Esophagus (tissue), 2 donors: ENCODE results near the gene TENM4. TPM values are rescaled to one million over a fixed set of nuclear protein-coding genes. Genes with fewer than 3 reads are reported as not detected.

Experiments used
- H3K27ac ChIP-seq, 2 donors: one replicate each; pipeline ENCODE4 v1.5.1; 2013; ENCODE audit warnings: low read depth in 2 of 2, mild to moderate bottlenecking in 2 of 2, inconsistent platforms in 1 of 2, low read length in 1 of 2, moderate library complexity in 1 of 2
- H3K27me3 ChIP-seq, 2 donors: one replicate each; pipeline ENCODE4 v1.6.1; 2013; ENCODE audit warnings: low read length in 2 of 2, control low read depth in 1 of 2, mild to moderate bottlenecking in 1 of 2; ENCODE audit not compliant: insufficient read depth in 2 of 2, control insufficient read depth in 1 of 2
- H3K36me3 ChIP-seq, 2 donors: one replicate each; pipeline ENCODE4 v1.6.1; 2013; ENCODE audit warnings: low read length in 1 of 2; ENCODE audit not compliant: control insufficient read depth in 2 of 2, insufficient read depth in 2 of 2
- H3K4me1 ChIP-seq, 2 donors: one replicate each; pipeline ENCODE4 v1.6.1; 2013; ENCODE audit warnings: low read length in 1 of 2; ENCODE audit not compliant: control insufficient read depth in 2 of 2, insufficient read depth in 2 of 2
- H3K4me3 ChIP-seq, 2 donors: one replicate each; pipeline ENCODE4 v1.5.1; 2013; ENCODE audit warnings: low read length in 2 of 2, mild to moderate bottlenecking in 2 of 2, low read depth in 1 of 2, moderate library complexity in 1 of 2
- H3K9me3 ChIP-seq, 2 donors: one replicate each; pipeline ENCODE4 v1.6.1; 2013; ENCODE audit warnings: mild to moderate bottlenecking in 2 of 2, low read depth in 1 of 2, low read length in 1 of 2, moderate library complexity in 1 of 2; ENCODE audit not compliant: control insufficient read depth in 2 of 2, insufficient read depth in 1 of 2
- WGBS, 2 donors: extraction: QIAGEN DNeasy Blood & Tissue Kit; methylation state at CpG; one replicate each; pipeline ENCODE4 v1.1.7; 2013; 5-methylcytosine and 5-hydroxymethylcytosine counted together
- polyA plus RNA-seq, 2 donors: library from polyadenylated mRNA; stranded (reverse); fragments of 200-250 nt; gene quantifications; one replicate each; pipeline ENCODE4 v1.2.3, GENCODE V29; 2013
- donor health status: healthy with polysubstance abuse.
- donor health status: Bipolar disorder and iron deficiency.

The TENM4 gene
- polyA plus RNA-seq, 2 donors, result 1.3 to 4.1 TPM

DNA sequence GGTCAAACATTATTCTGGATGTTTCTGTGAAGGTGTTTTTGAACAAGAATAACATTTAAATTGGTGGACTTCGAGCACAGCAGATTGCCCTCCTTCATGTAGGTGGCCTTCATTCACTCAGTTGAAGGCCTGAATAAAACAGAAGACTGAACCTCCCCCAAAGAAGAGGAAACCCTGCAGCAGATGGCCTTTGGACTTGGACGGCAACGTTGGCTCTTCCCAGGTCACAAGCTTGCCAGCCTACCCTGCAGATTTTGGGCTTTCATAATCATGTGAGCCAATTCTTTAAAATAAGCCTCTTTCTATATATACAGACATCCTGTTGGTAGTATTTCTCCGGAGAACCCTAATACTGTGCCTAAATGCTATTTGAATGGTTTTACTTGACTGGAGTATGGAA, 434.0 kb downstream of the TENM4 start:
- Histone ChIP-seq H3K4me3 (no peak overlapping the region), H3K4me1 (peaks cover 0 to 1% of the 10 kb centered on the region in 2 donors), H3K36me3 (no peaks in the 10 kb centered on the region), H3K9me3 (no peaks in the 10 kb centered on the region), H3K27me3 (no peaks in the 10 kb centered on the region), H3K27ac (no peak overlapping the region)
- 86 to 90% methylated on average over 4 of the region's 4 CpGs for WGBS, 2 donors

GRCh38 chr11:78996007-78996406, 444.8 kb downstream of the TENM4 start:
- Histone ChIP-seq H3K27me3 (no peaks in the 10 kb centered on the region), H3K36me3 (no peaks in the 10 kb centered on the region)
- 86 to 93% methylated on average over 3 of the region's 3 CpGs for WGBS, 2 donors

GRCh38 chr11:78995171-78995570, 445.7 kb downstream of the TENM4 start:
- Histone ChIP-seq H3K27me3 (no peaks in the 10 kb centered on the region), H3K27ac (no peak overlapping the region), H3K36me3 (no peaks in the 10 kb centered on the region), H3K4me3 (no peak overlapping the region), H3K9me3 (no peaks in the 10 kb centered on the region), H3K4me1 (no peaks in the 10 kb centered on the region)
- WGBS, 2 donors, result 79 to 84% methylated on average over 3 of the region's 3 CpGs

More at GRCh38 chr11:78996007-78996406, 444.8 kb downstream of the TENM4 start:
- Histone ChIP-seq H3K4me3 (no peak overlapping the region), H3K9me3 (no peaks in the 10 kb centered on the region), H3K27ac (no peak overlapping the region), H3K4me1 (no peaks in the 10 kb centered on the region)

DNA sequence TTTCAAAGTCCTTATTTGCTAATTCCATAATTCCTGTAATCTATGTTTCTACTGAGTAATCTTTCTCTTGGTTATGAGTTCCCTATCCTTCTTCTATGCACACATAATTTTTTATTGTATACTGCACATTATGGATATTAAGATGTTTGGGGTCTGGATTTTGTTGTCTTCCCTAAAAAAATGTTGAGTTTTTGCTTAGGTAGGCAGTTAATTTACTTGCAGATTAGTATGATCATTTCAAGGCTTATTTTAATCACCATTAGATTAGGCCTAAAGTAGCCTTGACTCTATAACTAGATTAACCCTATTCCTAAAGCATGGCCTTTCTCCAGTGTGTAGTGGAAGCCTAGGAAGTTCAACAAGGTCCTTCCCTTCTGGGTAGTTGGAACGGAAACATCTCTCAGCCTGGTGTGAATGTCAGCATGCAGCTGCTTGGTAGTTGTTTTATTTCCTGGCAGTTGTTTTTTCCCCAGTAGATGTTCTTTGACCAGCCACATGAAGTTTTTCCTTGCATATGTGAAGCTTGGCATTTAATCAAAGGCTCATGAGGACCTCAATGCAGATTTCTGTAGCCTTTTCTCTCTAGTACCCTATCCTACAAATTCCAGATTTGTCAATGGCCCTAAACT, 446.9 kb downstream of the TENM4 start:
- H3K4me1 ChIP-seq, result no peaks in the 10 kb centered on the region
- no peaks in the 10 kb centered on the region for H3K27me3 ChIP-seq
- 72 to 73% methylated on average over 1 of the region's 1 CpG for WGBS, 2 donors
- H3K4me3 ChIP-seq, result no peak overlapping the region
- no peaks in the 10 kb centered on the region for H3K9me3 ChIP-seq
- H3K36me3 ChIP-seq, result no peaks in the 10 kb centered on the region
- no peak overlapping the region for H3K27ac ChIP-seq

- no peaks in the 10 kb centered on the region for H3K9me3 ChIP-seq
- H3K36me3 ChIP-seq, result no peaks in the 10 kb centered on the region
- H3K4me3 ChIP-seq, result no peak overlapping the region
Measured at GRCh38 chr11:78991681-78992080, 449.1 kb downstream of the TENM4 start.

DNA sequence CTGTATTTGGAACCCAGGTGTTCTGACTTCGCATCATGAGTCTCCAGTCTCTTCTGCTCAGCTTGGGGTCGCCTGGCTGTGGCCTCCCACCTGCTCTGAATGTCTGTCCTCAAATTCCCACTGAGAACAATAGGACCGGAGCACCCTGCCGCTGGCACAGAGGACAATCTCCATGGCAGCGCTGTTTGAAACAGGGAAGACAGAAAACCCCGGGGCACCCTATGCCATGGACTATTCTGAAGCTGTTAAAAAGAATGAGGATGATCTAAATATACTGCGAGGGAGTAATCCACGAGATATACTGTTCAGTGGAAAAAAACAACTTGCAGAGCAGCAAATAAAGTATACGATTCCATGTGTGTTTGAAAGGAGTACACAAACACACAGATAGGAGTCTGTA, 450.6 kb downstream of the TENM4 start:
- H3K27me3 ChIP-seq, result no peaks in the 10 kb centered on the region
- no peak overlapping the region for H3K27ac ChIP-seq
- H3K4me1 ChIP-seq, result no peaks in the 10 kb centered on the region
- no peaks in the 10 kb centered on the region for H3K9me3 ChIP-seq
- WGBS, 2 donors, result 71 to 76% methylated on average over 9 of the region's 9 CpGs
- no peak overlapping the region for H3K4me3 ChIP-seq
- no peaks in the 10 kb centered on the region for H3K36me3 ChIP-seq

More at GRCh38 chr11:78991681-78992080, 449.1 kb downstream of the TENM4 start:
- Histone ChIP-seq H3K4me1 (no peaks in the 10 kb centered on the region), H3K27me3 (no peaks in the 10 kb centered on the region), H3K27ac (no peak overlapping the region)

DNA sequence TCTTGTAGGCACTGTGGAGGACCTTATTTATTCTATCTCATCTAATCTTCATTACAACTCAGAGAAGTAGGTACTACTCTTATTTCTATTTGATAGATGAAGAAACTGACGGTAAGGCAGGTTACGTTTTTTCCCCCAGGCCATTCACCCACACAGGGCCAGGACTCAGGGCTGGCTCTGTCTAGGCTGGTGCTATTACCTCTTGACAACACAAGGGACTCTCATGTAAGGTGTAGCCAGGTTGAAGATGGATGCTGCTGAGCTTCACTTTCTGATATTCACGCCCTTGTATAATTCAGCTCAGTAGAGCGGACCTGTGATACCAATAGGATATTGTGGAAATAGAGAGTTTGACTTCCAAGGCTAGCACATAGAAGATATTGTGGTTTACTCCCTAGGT, 453.1 kb downstream of the TENM4 start:
- WGBS, 2 donors, result 91 to 93% methylated on average over 4 of the region's 4 CpGs
- Histone ChIP-seq H3K27ac (no peak overlapping the region), H3K4me3 (no peak overlapping the region), H3K9me3 (no peaks in the 10 kb centered on the region), H3K27me3 (no peaks in the 10 kb centered on the region), H3K4me1 (no peaks in the 10 kb centered on the region), H3K36me3 (no peaks in the 10 kb centered on the region)

DNA sequence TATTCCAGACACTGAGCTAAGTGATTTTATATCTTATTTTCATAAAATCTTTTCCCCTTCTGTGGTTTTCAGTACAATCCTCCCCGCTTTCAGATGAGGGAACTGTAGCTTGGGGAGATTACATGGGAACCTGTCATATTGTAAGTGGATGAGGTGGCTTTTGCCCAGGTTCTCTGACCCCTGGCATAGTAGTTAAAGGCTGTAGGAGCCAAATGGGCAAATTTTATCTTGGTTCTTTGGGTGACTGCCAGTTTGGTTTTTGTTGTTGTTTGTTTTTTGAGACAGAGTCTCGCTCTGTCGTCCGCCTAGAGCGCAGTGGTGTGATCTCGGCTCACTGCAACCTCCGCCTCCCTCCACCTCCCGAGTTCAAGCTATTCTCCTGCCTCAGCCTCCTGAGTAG, 454.5 kb downstream of the TENM4 start:
- Histone ChIP-seq H3K27me3 (no peaks in the 10 kb centered on the region), H3K36me3 (peaks cover 0 to 3% of the 10 kb centered on the region in 2 donors), H3K4me1 (no peaks in the 10 kb centered on the region), H3K9me3 (no peaks in the 10 kb centered on the region), H3K27ac (no peak overlapping the region), H3K4me3 (no peak overlapping the region)
- 86 to 93% methylated on average over 8 of the region's 8 CpGs for WGBS, 2 donors

GRCh38 chr11:78985663-78986062, 455.2 kb downstream of the TENM4 start:
- Histone ChIP-seq H3K27ac (no peak overlapping the region), H3K27me3 (no peaks in the 10 kb centered on the region), H3K4me3 (no peak overlapping the region), H3K36me3 (peaks cover 0 to 3% of the 10 kb centered on the region in 2 donors), H3K9me3 (no peaks in the 10 kb centered on the region), H3K4me1 (no peaks in the 10 kb centered on the region)
- 51 to 62% methylated on average over 3 of the region's 3 CpGs for WGBS, 2 donors

- peaks cover 0 to 3% of the 10 kb centered on the region in 2 donors for H3K36me3 ChIP-seq
- no peaks in the 10 kb centered on the region for H3K4me1 ChIP-seq
- H3K27ac ChIP-seq, result no peak overlapping the region
- no peaks in the 10 kb centered on the region for H3K27me3 ChIP-seq
- H3K4me3 ChIP-seq, result no peak overlapping the region
- no peaks in the 10 kb centered on the region for H3K9me3 ChIP-seq
- WGBS, 2 donors, result 85 to 90% methylated on average over 4 of the region's 4 CpGs
Measured at GRCh38 chr11:78982473-78982872, 458.4 kb downstream of the TENM4 start.
